Nephron (organoid): ENCODE results near the gene CCDC107.

Source experiments
- H3K27ac Mint-ChIP-seq, 3 experiments: 2 replicates each; pipeline ENCODE4 v1.8.0; 2020; ENCODE audit warnings: mixed read lengths in 3 of 3, mild to moderate bottlenecking in 2 of 3, moderate library complexity in 1 of 3
- H3K27me3 Mint-ChIP-seq: 2 replicates; pipeline ENCODE4 v1.8.0; 2021; ENCODE audit warnings: low read depth, mild to moderate bottlenecking, moderate library complexity, mixed read lengths
- H3K36me3 Mint-ChIP-seq: 2 replicates; pipeline ENCODE4 v1.8.0; 2020; ENCODE audit warnings: low read depth, mixed read lengths
- H3K4me1 Mint-ChIP-seq: 2 replicates; pipeline ENCODE4 v1.8.0; 2020; ENCODE audit warnings: mixed read lengths
- H3K4me3 Mint-ChIP-seq, 3 experiments: 2 replicates each; pipeline ENCODE4 v1.8.0; 2020; ENCODE audit warnings: mild to moderate bottlenecking in 3 of 3, mixed read lengths in 3 of 3, moderate library complexity in 2 of 3
- H3K9me3 Mint-ChIP-seq: 2 replicates; pipeline ENCODE4 v1.8.0; 2020; ENCODE audit warnings: mixed read lengths
- CTCF ChIP-seq, 3 experiments: fragments of 200-600 bp; sonication (generic); IDR thresholded peaks; one replicate each; pipeline ENCODE4 v1.5.0; 2021; ENCODE audit warnings: antibody characterized with exemption in 3 of 3; ENCODE audit not compliant: unreplicated experiment in 3 of 3

Gene CCDC107

GRCh38 chr9:35689542-35690293 is 31.6 kb downstream of the CCDC107 start, which contains the start of gene TPM2:
TSS of gene TPM2 (minus strand) at chr9:35689925. CDS start at chr9:35689817, 108 bp downstream.
- TF ChIP-seq CTCF (IDR thresholded peaks at IDR 0.05; ENCODE audit: unreplicated experiment in 3 of 3): no peak
- H3K27me3 Mint-ChIP-seq: peaks cover 3% of the 10 kb centered on the region
- peaks cover 42% of the 10 kb centered on the region for H3K4me1 Mint-ChIP-seq
- H3K27ac Mint-ChIP-seq: peak within 1 kb of the TSS; percentile 65 to 96 (median 94)
- H3K36me3 Mint-ChIP-seq: peaks cover 13% of the 10 kb centered on the region
- H3K9me3 Mint-ChIP-seq: no peaks in the 10 kb centered on the region
- H3K4me3 Mint-ChIP-seq: peak within 1 kb of the TSS; percentile 94 to 100 (median 95)

- Mint-ChIP-seq H3K27me3 (peaks cover 3% of the 10 kb centered on the region), H3K4me1 (peaks cover 41% of the 10 kb centered on the region), H3K4me3 (peak overlapping the region; percentile 94 to 100 (median 95)), H3K9me3 (no peaks in the 10 kb centered on the region), H3K36me3 (peaks cover 13% of the 10 kb centered on the region), H3K27ac (peak overlapping the region; percentile 65 to 94 (median 81))
- no peak for TF ChIP-seq CTCF (IDR thresholded peaks at IDR 0.05; ENCODE audit: unreplicated experiment in 3 of 3)
Observed at GRCh38 chr9:35690294-35690613, 32.2 kb downstream of the CCDC107 start.

- Mint-ChIP-seq H3K4me1 (peaks cover 36% of the 10 kb centered on the region), H3K4me3 (peak overlapping the region; percentile 94 to 100 (median 95)), H3K27ac (peak overlapping the region; percentile 65 to 88 (median 81)), H3K9me3 (no peaks in the 10 kb centered on the region), H3K27me3 (no peaks in the 10 kb centered on the region), H3K36me3 (peaks cover 13% of the 10 kb centered on the region)
- TF ChIP-seq CTCF (IDR thresholded peaks at IDR 0.05; ENCODE audit: unreplicated experiment in 3 of 3): no peak
Observed at GRCh38 chr9:35690614-35691333, 32.7 kb downstream of the CCDC107 start.

- H3K4me3 Mint-ChIP-seq: peak overlapping the region; percentile 89 to 95 (median 91)
- H3K27ac Mint-ChIP-seq: peak overlapping the region; percentile 65 to 88 (median 81)
- TF ChIP-seq CTCF (IDR thresholded peaks at IDR 0.05; ENCODE audit: unreplicated experiment in 3 of 3): no peak
- peaks cover 10% of the 10 kb centered on the region for H3K36me3 Mint-ChIP-seq
- peaks cover 35% of the 10 kb centered on the region for H3K4me1 Mint-ChIP-seq
- no peaks in the 10 kb centered on the region for H3K27me3 Mint-ChIP-seq
- no peaks in the 10 kb centered on the region for H3K9me3 Mint-ChIP-seq
Observed at GRCh38 chr9:35691334-35691650, 33.2 kb downstream of the CCDC107 start.

GRCh38 chr9:35691757-35692301 is 33.7 kb downstream of the CCDC107 start:
- H3K4me1 Mint-ChIP-seq: peaks cover 34% of the 10 kb centered on the region
- no peak for TF ChIP-seq CTCF (IDR thresholded peaks at IDR 0.05; ENCODE audit: unreplicated experiment in 3 of 3)
- H3K4me3 Mint-ChIP-seq: peak overlapping the region; percentile 89 to 95 (median 91)
- peaks cover 5% of the 10 kb centered on the region for H3K36me3 Mint-ChIP-seq
- no peaks in the 10 kb centered on the region for H3K27me3 Mint-ChIP-seq
- no peaks in the 10 kb centered on the region for H3K9me3 Mint-ChIP-seq
- H3K27ac Mint-ChIP-seq: peak overlapping the region; percentile 65 to 88 (median 81)
